ENCODE measurements around the gene SCNN1A. TPM values are rescaled to one million over a fixed set of nuclear protein-coding genes. Genes with fewer than 3 reads are reported as not detected.

The SCNN1A gene
- total RNA-seq, 1 donor from 2014 or later = 0.74 TPM

GRCh38 chr12:6368906-6369525, 6.3 kb downstream of the SCNN1A start:
- TF ChIP-seq CTCF (IDR thresholded peaks at IDR 0.05; ENCODE audit: partially characterized antibody, unreplicated experiment) = no peak
- Mint-ChIP-seq H3K27me3 (ENCODE audit: unreplicated experiment) (peaks cover 9% of the 10 kb centered on the region), H3K36me3 (ENCODE audit: unreplicated experiment) (no peaks in the 10 kb centered on the region), H3K4me1 (ENCODE audit: low read depth, unreplicated experiment) (peaks cover 8% of the 10 kb centered on the region), H3K27ac (ENCODE audit: unreplicated experiment) (no peak overlapping the region), H3K9me3 (ENCODE audit: unreplicated experiment) (peaks cover 3% of the 10 kb centered on the region), H3K4me3 (ENCODE audit: unreplicated experiment) (no peak overlapping the region)
- DNase-seq = no peak

DNA sequence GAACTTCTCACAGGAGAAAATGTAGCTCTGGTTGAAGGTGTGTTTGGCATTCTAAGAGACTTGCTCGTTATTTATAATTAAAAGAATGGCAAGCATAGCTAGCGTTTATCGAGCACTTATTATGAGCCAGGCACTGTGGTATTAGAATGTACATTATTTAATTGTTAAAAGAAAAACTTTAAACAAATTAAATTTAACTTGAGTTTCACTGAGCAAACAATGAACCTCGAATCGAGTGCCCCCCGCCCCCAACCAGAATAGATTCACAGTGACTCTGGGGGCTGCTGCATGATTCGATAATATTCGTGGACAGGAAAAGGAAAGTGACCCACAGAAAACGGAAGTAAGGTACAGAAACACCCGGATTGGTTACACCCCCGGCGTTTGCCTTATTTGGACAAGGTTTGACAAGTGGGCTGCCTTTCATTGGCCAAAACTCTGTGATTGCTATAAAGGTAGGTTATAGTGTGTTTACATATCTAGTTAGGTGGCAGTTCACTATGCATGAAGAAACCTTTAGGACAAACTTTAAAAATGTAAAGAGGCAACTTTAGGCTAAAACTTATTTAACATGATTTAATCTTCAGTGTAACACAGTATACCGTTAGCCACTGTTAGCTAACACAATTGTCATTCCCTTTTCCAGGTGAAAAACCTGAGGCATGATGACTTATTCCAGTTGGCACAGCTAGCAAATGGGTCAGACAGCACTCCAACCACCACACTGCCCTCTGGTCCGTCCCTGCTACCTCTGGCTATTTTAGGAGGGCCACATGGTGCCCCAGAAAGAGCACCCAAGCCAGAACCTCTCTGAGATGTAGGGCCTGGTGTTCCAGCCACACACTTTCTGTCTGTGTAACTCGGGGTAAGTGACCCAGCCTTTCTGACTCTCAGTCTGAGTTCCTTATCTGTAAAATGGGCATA, 7.1 kb downstream of the SCNN1A start:
- Mint-ChIP-seq H3K36me3 (ENCODE audit: unreplicated experiment) (no peaks in the 10 kb centered on the region), H3K4me3 (ENCODE audit: unreplicated experiment) (no peak overlapping the region), H3K9me3 (ENCODE audit: unreplicated experiment) (peaks cover 3% of the 10 kb centered on the region), H3K27me3 (ENCODE audit: unreplicated experiment) (peaks cover 6% of the 10 kb centered on the region), H3K4me1 (ENCODE audit: low read depth, unreplicated experiment) (peaks cover 8% of the 10 kb centered on the region), H3K27ac (ENCODE audit: unreplicated experiment) (no peak overlapping the region)
- no peak for TF ChIP-seq CTCF (IDR thresholded peaks at IDR 0.05; ENCODE audit: partially characterized antibody, unreplicated experiment)
- DNase-seq = no peak

- H3K4me3 Mint-ChIP-seq (ENCODE audit: unreplicated experiment) = no peak overlapping the region
- H3K36me3 Mint-ChIP-seq (ENCODE audit: unreplicated experiment) = no peaks in the 10 kb centered on the region
- peaks cover 6% of the 10 kb centered on the region for H3K27me3 Mint-ChIP-seq (ENCODE audit: unreplicated experiment)
- H3K9me3 Mint-ChIP-seq (ENCODE audit: unreplicated experiment) = peaks cover 2% of the 10 kb centered on the region
- H3K27ac Mint-ChIP-seq (ENCODE audit: unreplicated experiment) = no peak overlapping the region
- no peak for DNase-seq
- TF ChIP-seq CTCF (IDR thresholded peaks at IDR 0.05; ENCODE audit: partially characterized antibody, unreplicated experiment) = no peak
- H3K4me1 Mint-ChIP-seq (ENCODE audit: low read depth, unreplicated experiment) = peaks cover 3% of the 10 kb centered on the region
Observed at GRCh38 chr12:6367065-6367968, 8.0 kb downstream of the SCNN1A start.

- no peak for TF ChIP-seq CTCF (IDR thresholded peaks at IDR 0.05; ENCODE audit: partially characterized antibody, unreplicated experiment)
- Mint-ChIP-seq H3K36me3 (ENCODE audit: unreplicated experiment) (no peaks in the 10 kb centered on the region), H3K4me1 (ENCODE audit: low read depth, unreplicated experiment) (no peaks in the 10 kb centered on the region), H3K4me3 (ENCODE audit: unreplicated experiment) (peak overlapping the region; percentile 44), H3K27me3 (ENCODE audit: unreplicated experiment) (no peaks in the 10 kb centered on the region), H3K27ac (ENCODE audit: unreplicated experiment) (no peak overlapping the region), H3K9me3 (ENCODE audit: unreplicated experiment) (peaks cover 5% of the 10 kb centered on the region)
- no peak for DNase-seq
Observed at GRCh38 chr12:6364044-6364374, 11.4 kb downstream of the SCNN1A start.
